Smooth muscle cell (in vitro differentiated cells): ENCODE results near the gene GCH1. TPM values are rescaled to one million over a fixed set of nuclear protein-coding genes. Genes with fewer than 3 reads are reported as not detected.

Source experiments
- DNase-seq: peaks from one replicate; lab custom pipeline; 2025; ENCODE audit not compliant: unreplicated experiment; lab: John Stamatoyannopoulos, UW
- H2AFZ ChIP-seq: fragments of 200-600 bp; sonication (generic); 2 replicates; pipeline ENCODE4 v1.6.0; 2016; ENCODE audit warnings: antibody characterized with exemption, low read depth, mild to moderate bottlenecking
- H3F3A ChIP-seq: fragments of 200-600 bp; sonication (generic); 2 replicates; pipeline ENCODE4 v1.6.0; 2017; ENCODE audit warnings: antibody characterized with exemption, low read depth
- H3K27ac ChIP-seq: fragments of 200-600 bp; sonication (generic); 2 replicates; pipeline ENCODE4 v1.5.1; 2016; ENCODE audit warnings: low read depth, mild to moderate bottlenecking
- H3K27me3 ChIP-seq: fragments of 200-600 bp; sonication (generic); 2 replicates; pipeline ENCODE4 v1.6.1; 2016; ENCODE audit warnings: low read depth, mild to moderate bottlenecking
- H3K36me3 ChIP-seq: fragments of 200-600 bp; sonication (generic); 2 replicates; pipeline ENCODE4 v1.5.1; 2016; ENCODE audit warnings: low read depth
- H3K4me1 ChIP-seq: fragments of 200-600 bp; sonication (generic); 2 replicates; pipeline ENCODE4 v1.5.1; 2016; ENCODE audit warnings: low read depth
- H3K4me2 ChIP-seq: fragments of 200-600 bp; sonication (generic); 2 replicates; pipeline ENCODE4 v1.6.0; 2016; ENCODE audit warnings: mild to moderate bottlenecking
- H3K4me3 ChIP-seq: fragments of 200-600 bp; sonication (generic); 2 replicates; pipeline ENCODE4 v1.5.1; 2016; ENCODE audit warnings: mild to moderate bottlenecking
- H3K79me2 ChIP-seq: fragments of 200-600 bp; sonication (generic); 2 replicates; pipeline ENCODE4 v1.6.0; 2016; ENCODE audit warnings: low read depth, mild to moderate bottlenecking
- H3K9ac ChIP-seq: fragments of 200-600 bp; sonication (generic); 2 replicates; pipeline ENCODE4 v1.6.0; 2016; ENCODE audit warnings: low read depth
- H3K9me3 ChIP-seq: fragments of 200-600 bp; sonication (generic); replicated peaks from 2 replicates; pipeline ENCODE4 v1.5.1; 2016; ENCODE audit warnings: low read depth
- H4K20me1 ChIP-seq: fragments of 200-600 bp; sonication (generic); 2 replicates; pipeline ENCODE4 v1.6.0; 2016; ENCODE audit warnings: low read depth
- CTCF ChIP-seq: fragments of 200-600 bp; sonication (generic); IDR thresholded peaks from 2 replicates; pipeline ENCODE4 v1.5.1; 2017; ENCODE audit warnings: borderline replicate concordance, mild to moderate bottlenecking, antibody characterized with exemption; ENCODE audit not compliant: insufficient read depth, poor library complexity, severe bottlenecking
- WGBS: methylation state at CpG from one replicate; pipeline ENCODE4 v1.1.7; 2016; ENCODE audit warnings: low lambda C conversion rate; 5-methylcytosine and 5-hydroxymethylcytosine counted together
- polyA plus RNA-seq: library from polyadenylated mRNA; unstranded; fragments of >200 nt; fragmentation: Nextera tagmentation; extraction: Ambion mirVana; gene quantifications from 2 replicates; pipeline ENCODE4 v1.2.1, GENCODE V29; 2016
- total RNA-seq: library from RNA; depleted of rRNA; stranded (reverse); fragments of >200 nt; gene quantifications from 2 replicates; pipeline ENCODE4 v1.2.3, GENCODE V29; 2014

The GCH1 gene, protein sequence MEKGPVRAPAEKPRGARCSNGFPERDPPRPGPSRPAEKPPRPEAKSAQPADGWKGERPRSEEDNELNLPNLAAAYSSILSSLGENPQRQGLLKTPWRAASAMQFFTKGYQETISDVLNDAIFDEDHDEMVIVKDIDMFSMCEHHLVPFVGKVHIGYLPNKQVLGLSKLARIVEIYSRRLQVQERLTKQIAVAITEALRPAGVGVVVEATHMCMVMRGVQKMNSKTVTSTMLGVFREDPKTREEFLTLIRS
- total RNA-seq, result 2.1 and 2.3 TPM in 2 replicates
- polyA plus RNA-seq, result 0.08 and 0.70 TPM in 2 replicates

DNA sequence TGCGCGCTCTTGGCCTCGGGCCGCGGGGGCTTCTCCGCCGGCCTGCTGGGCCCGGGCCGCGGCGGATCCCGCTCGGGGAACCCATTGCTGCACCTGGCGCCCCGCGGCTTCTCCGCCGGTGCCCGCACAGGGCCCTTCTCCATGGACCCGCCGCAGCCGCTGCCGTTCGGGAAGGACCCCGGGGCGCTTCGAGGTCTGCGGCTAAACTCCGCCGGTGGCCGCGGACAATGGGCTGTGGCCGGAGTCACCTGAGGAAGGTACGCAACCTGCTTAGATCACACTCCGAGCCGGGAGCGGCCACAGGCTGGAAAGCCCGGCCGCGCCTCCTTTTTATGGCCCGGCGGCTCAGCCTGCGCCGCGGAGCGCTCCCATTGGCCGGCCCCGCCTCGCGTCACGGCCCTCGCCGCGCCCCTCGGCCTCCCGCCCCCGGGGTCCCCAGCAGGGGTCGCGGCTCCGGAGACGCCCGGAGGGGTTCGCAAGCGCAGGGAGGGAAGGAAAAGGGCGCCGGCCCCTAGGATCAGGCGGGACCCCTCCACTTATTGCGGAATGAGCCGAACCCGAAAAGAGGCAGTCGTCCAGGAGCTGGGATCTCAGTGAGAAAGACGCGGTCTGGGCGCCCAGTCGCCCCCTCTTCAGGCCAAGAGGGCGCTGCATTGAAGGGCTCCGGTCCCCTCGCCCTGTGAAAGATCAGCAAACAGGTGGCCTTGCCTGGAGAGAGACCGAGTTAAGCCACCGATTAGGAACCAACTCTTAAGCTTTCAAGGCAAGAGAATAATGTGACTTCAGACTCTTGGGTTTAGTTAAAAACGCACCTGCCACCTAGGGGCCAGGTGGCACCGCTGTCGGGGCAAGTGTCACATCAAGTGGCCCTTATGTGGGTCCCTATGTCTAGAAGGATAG, at the start of gene GCH1:
TSS of gene GCH1 (minus strand) at position 306 of the 900 bp plus-strand sequence. CDS start at position 143, 163 bp downstream.
- Histone ChIP-seq H3K79me2 (no peaks in the 10 kb centered on the region), H3K4me1 (peaks cover 4% of the 10 kb centered on the region), H3K4me2 (peak within 1 kb of the TSS; percentile 93), H2AFZ (peak within 1 kb of the TSS; percentile 70), H3K9me3 (no peaks in the 10 kb centered on the region), H3K9ac (peak within 1 kb of the TSS; percentile 44), H3K27ac (no peak within 1 kb of the TSS), H3K4me3 (peak within 1 kb of the TSS; percentile 78), H3K36me3 (no peaks in the 10 kb centered on the region), H3F3A (no peaks in the 10 kb centered on the region), H4K20me1 (no peaks in the 10 kb centered on the region), H3K27me3 (peaks cover 34% of the 10 kb centered on the region)
- peak; percentile 18 for DNase-seq
- TF ChIP-seq CTCF, result peak; percentile 32
- 2% methylated on average over 63 of the region's 83 CpGs for WGBS

DNA sequence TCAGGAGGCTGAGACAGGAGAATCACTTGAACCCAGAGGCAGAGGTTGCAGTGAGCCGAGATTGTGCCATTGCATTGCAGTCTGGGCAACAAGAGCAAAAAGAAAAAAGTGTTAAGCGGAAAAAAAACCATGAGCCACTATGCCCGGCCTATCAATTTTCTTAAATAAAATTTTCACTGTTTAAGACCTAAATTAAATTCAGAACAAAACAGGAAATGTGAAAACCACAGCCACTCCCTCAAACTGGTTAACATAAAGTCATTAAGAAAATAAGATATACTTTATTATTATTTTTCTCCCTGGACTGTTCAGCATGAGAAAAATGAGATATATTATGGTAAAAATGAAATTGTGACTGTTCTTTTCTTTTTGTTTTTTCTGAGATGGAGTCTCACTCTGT, 44.6 kb upstream of the GCH1 start:
- WGBS, result 97% methylated on average over 3 of the region's 3 CpGs
- H3K27me3 ChIP-seq, result no peaks in the 10 kb centered on the region
- H3K36me3 ChIP-seq, result no peaks in the 10 kb centered on the region
- H3K4me2 ChIP-seq, result no peak overlapping the region
- H3K9me3 ChIP-seq, result no peaks in the 10 kb centered on the region
- H3K4me3 ChIP-seq, result no peak overlapping the region
- no peaks in the 10 kb centered on the region for H3F3A ChIP-seq
- no peak overlapping the region for H2AFZ ChIP-seq
- no peak overlapping the region for H3K27ac ChIP-seq
- H3K4me1 ChIP-seq, result no peaks in the 10 kb centered on the region
- no peak overlapping the region for H3K9ac ChIP-seq
- TF ChIP-seq CTCF, result no peak
- H4K20me1 ChIP-seq, result no peaks in the 10 kb centered on the region
- no peak for DNase-seq
- no peaks in the 10 kb centered on the region for H3K79me2 ChIP-seq

GRCh38 chr14:54946500-54946899, 43.9 kb upstream of the GCH1 start:
- no peak overlapping the region for H3K4me2 ChIP-seq
- no peak overlapping the region for H2AFZ ChIP-seq
- H3K9ac ChIP-seq, result no peak overlapping the region
- WGBS, result 93% methylated on average over 4 of the region's 4 CpGs
- no peaks in the 10 kb centered on the region for H4K20me1 ChIP-seq
- no peaks in the 10 kb centered on the region for H3K4me1 ChIP-seq
- no peaks in the 10 kb centered on the region for H3K79me2 ChIP-seq
- H3K36me3 ChIP-seq, result no peaks in the 10 kb centered on the region
- TF ChIP-seq CTCF, result no peak
- H3K4me3 ChIP-seq, result no peak overlapping the region
- DNase-seq, result no peak
- H3K9me3 ChIP-seq, result no peaks in the 10 kb centered on the region
- no peak overlapping the region for H3K27ac ChIP-seq
- no peaks in the 10 kb centered on the region for H3F3A ChIP-seq
- no peaks in the 10 kb centered on the region for H3K27me3 ChIP-seq
